Upper lobe of left lung (tissue), 4 donors: ENCODE results near the gene TERT.
"Not testable (repeated sequence)": the region's sequence is repeated elsewhere in the genome, so short reads cannot be mapped to it uniquely, and the experiment has no call there.

ENCODE experiments used
- EP300 ChIP-seq, 4 donors: sonication (generic); formaldehyde crosslinking; IDR thresholded peaks; one replicate each; pipeline ENCODE4 v1.5.1; 2017; ENCODE audit warnings: antibody characterized with exemption in 4 of 4, control low read depth in 2 of 4
- POLR2A ChIP-seq, 4 donors: fragments of 450-650 bp; IDR thresholded peaks; one replicate each; pipeline ENCODE4 v1.5.1; 2016 to 2017; ENCODE audit warnings: antibody characterized with exemption in 4 of 4, mild to moderate bottlenecking in 2 of 4
- POLR2AphosphoS5 ChIP-seq, 2 donors: sonication (generic); formaldehyde crosslinking; IDR thresholded peaks; one replicate each; pipeline ENCODE4 v1.5.1; 2017; ENCODE audit warnings: antibody characterized with exemption in 2 of 2
- TF ChIP-seq, protein P1 (sequence below), 6 experiments: fragments of 450-650 bp in 4 of 6; fragments of 200-600 bp in 2 of 6; sonication (generic) in 2 of 6; IDR thresholded peaks; one replicate each; pipeline ENCODE4 v1.5.1; 2016 to 2019; ENCODE audit warnings: antibody characterized with exemption in 6 of 6

GRCh38 chr5:1275397-1276391, 19.2 kb downstream of the TERT start:
- not testable (repeated sequence) for TF ChIP-seq EP300, POLR2A, POLR2AphosphoS5 (IDR thresholded peaks at IDR 0.05)
- TF ChIP-seq, protein P1, sequence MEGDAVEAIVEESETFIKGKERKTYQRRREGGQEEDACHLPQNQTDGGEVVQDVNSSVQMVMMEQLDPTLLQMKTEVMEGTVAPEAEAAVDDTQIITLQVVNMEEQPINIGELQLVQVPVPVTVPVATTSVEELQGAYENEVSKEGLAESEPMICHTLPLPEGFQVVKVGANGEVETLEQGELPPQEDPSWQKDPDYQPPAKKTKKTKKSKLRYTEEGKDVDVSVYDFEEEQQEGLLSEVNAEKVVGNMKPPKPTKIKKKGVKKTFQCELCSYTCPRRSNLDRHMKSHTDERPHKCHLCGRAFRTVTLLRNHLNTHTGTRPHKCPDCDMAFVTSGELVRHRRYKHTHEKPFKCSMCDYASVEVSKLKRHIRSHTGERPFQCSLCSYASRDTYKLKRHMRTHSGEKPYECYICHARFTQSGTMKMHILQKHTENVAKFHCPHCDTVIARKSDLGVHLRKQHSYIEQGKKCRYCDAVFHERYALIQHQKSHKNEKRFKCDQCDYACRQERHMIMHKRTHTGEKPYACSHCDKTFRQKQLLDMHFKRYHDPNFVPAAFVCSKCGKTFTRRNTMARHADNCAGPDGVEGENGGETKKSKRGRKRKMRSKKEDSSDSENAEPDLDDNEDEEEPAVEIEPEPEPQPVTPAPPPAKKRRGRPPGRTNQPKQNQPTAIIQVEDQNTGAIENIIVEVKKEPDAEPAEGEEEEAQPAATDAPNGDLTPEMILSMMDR (IDR thresholded peaks at IDR 0.05), result not testable (repeated sequence)
